ENCODE measurements around the gene DYNLRB2. TPM values are rescaled to one million over a fixed set of nuclear protein-coding genes. Genes with fewer than 3 reads are reported as not detected.

The DYNLRB2 gene
- total RNA-seq, 1 donor from 2014 or later, result not detected

- DNase-seq (ENCODE audit: low read depth), result peak; percentile 18
- TF ChIP-seq CTCF (IDR thresholded peaks at IDR 0.05; ENCODE audit: insufficient read depth, low read length, poor library complexity, severe bottlenecking), result no peak
- no peak overlapping the region for H3K4me3 ChIP-seq (ENCODE audit: low read depth, low read length)
- no peaks in the 10 kb centered on the region for H3K27me3 ChIP-seq (ENCODE audit: control insufficient read depth, insufficient read depth, low read length)
- H3K36me3 ChIP-seq (ENCODE audit: control insufficient read depth, insufficient read depth, low read length), result no peaks in the 10 kb centered on the region
These were observed 28.8 kb downstream of the DYNLRB2 start for GRCh38 chr16:80569440-80570105.

- H3K36me3 ChIP-seq (ENCODE audit: control insufficient read depth, insufficient read depth, low read length), result no peaks in the 10 kb centered on the region
- TF ChIP-seq CTCF (IDR thresholded peaks at IDR 0.05; ENCODE audit: insufficient read depth, low read length, poor library complexity, severe bottlenecking), result no peak
- H3K27me3 ChIP-seq (ENCODE audit: control insufficient read depth, insufficient read depth, low read length), result no peaks in the 10 kb centered on the region
- no peak for DNase-seq (ENCODE audit: low read depth)
- no peak overlapping the region for H3K4me3 ChIP-seq (ENCODE audit: low read depth, low read length)
These were observed 29.3 kb downstream of the DYNLRB2 start for GRCh38 chr16:80570106-80570478.

- Histone ChIP-seq H3K36me3 (ENCODE audit: control insufficient read depth, insufficient read depth, low read length) (no peaks in the 10 kb centered on the region), H3K4me3 (ENCODE audit: low read depth, low read length) (no peak overlapping the region), H3K27me3 (ENCODE audit: control insufficient read depth, insufficient read depth, low read length) (no peaks in the 10 kb centered on the region)
- no peak for DNase-seq (ENCODE audit: low read depth)
- TF ChIP-seq CTCF (IDR thresholded peaks at IDR 0.05; ENCODE audit: insufficient read depth, low read length, poor library complexity, severe bottlenecking), result no peak
These were observed 32.9 kb downstream of the DYNLRB2 start for GRCh38 chr16:80573700-80574120.

DNA sequence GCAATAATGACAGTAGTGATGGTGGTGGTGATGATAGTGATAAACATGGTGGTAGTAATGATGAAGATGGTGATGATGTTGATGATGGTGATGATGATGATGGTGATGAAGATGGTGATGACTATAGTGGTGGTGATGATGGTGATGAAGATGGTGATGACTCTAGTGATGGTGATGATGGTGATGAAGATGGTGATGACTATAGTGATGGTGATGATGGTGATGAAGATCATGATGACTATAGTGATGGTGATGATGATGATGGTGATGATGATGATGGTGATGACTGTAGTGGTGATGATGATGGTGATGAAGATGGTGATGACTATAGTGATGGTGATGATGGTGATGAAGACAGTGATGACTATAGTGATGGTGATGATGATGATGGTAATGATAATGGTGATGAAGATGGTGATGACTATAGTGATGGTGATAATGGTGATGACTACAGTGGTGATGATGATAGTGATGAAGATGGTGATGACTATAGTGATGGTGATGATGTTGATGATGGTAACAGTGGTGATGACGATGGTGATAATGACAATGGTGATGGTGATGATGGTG lies 35.6 kb downstream of the DYNLRB2 start:
- no peak overlapping the region for H3K4me3 ChIP-seq (ENCODE audit: low read depth, low read length)
- no peak for DNase-seq (ENCODE audit: low read depth)
- no peak for TF ChIP-seq CTCF (IDR thresholded peaks at IDR 0.05; ENCODE audit: insufficient read depth, low read length, poor library complexity, severe bottlenecking)
- H3K36me3 ChIP-seq (ENCODE audit: control insufficient read depth, insufficient read depth, low read length), result no peaks in the 10 kb centered on the region
- H3K27me3 ChIP-seq (ENCODE audit: control insufficient read depth, insufficient read depth, low read length), result no peaks in the 10 kb centered on the region

DNA sequence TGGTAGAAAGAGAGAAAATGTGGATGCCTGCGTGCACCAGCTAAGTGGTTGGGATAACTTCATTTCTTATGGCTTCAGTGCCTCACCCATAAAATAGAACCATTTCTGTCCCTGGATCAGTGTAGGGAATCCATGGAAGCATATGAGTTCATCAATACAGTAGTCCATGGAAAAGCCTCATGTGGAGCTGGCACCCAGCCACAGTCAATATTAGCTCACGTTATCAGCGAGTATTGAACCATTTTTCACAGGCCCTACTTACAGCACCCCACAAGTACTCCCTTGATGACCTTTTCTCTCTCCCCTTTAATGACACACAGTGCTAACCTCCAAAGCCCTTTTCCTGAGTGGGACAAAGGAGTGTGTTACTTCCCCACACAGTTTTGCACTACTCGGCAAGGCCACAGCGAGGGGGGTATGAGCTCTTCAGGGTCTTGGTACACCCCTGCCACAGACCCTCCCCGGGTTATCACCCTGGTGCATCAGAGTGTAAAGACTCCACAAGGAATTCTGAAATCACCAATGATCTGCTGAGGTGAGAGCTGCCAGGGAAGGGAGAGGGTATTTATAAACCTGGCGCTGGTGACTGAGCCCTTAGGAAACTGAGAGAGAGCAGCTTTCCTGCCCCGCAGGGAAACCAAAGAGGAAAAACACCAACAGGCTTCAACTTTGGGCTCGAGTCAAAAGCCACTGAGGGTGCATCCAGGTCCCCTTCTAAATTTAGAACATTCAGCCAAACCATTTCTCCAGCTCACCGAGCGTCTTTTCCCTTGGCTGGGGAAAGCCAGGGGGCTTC lies 36.9 kb downstream of the DYNLRB2 start:
- Histone ChIP-seq H3K4me3 (ENCODE audit: low read depth, low read length) (no peak overlapping the region), H3K27me3 (ENCODE audit: control insufficient read depth, insufficient read depth, low read length) (no peaks in the 10 kb centered on the region), H3K36me3 (ENCODE audit: control insufficient read depth, insufficient read depth, low read length) (no peaks in the 10 kb centered on the region)
- TF ChIP-seq CTCF (IDR thresholded peaks at IDR 0.05; ENCODE audit: insufficient read depth, low read length, poor library complexity, severe bottlenecking), result no peak
- no peak for DNase-seq (ENCODE audit: low read depth)
